NB4 (cell line): Measurements from ENCODE around the gene TMEM242.

Experiments
- DNase-seq: peaks from one replicate; pipeline ENCODE4 v3.0.0; 2010; ENCODE audit warnings: low read depth
- H3K4me3 ChIP-seq: one replicate; pipeline ENCODE4 v1.5.1; 2011; ENCODE audit warnings: mild to moderate bottlenecking, low read depth, low read length, moderate library complexity
- MYC ChIP-seq: IDR thresholded peaks from 2 replicates; pipeline ENCODE4 v1.6.1; 2011; ENCODE audit warnings: low read depth, low read length
- POLR2A ChIP-seq: IDR thresholded peaks from 2 replicates; pipeline ENCODE4 v1.6.1; 2011; ENCODE audit warnings: mild to moderate bottlenecking; ENCODE audit not compliant: insufficient read length; ENCODE audit errors: extremely low read depth
- TF ChIP-seq, protein P1 (sequence below): IDR thresholded peaks from 2 replicates; pipeline ENCODE4 v1.6.1; 2011; ENCODE audit warnings: low read depth, low read length
- TF ChIP-seq, protein P2 (sequence below): IDR thresholded peaks from one replicate; pipeline ENCODE4 v1.5.1; 2012; ENCODE audit warnings: low read depth, low read length

TMEM242 gene

DNA sequence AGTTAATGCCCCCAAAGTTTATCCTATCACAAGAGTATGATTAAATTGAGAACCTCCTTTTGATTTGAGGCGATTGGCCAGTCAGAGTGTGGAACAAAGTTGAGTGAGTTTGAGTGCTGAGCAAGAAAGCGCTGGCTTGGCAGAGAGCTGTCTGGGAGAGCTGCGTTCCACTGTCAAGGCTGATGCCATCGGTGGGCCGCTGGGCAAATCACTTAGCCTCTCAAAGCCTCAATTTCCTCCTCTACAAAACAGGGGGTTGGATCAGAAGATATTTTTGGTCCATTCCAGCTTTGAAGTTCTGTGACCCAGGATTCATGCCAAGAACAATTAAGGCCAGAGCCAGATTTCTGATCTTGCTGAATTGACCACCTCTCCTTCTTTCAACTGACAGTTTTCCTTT is 60.2 kb downstream of the TMEM242 start:
- DNase-seq: no peak
- TF ChIP-seq POLR2A (no peak), MYC (no peak)

DNA sequence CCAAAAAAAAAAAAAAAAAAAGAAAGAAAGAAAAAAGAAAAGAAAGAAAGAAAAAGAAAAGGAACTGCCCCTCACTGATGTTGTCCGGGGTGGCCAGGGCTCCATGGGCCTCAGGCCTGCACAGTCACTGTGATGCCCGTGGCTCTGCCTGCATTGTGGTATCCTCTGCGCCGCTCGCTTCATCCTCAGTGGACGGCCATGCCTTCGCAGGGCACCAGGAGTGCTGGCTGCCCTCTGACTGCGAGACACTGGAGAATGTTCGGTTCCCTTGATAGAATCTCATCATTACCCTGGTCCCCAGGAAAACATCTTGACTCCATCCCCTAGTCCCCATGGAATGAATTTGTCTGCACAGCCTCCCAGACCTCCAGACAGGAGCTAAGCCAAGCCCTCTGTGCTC is 61.7 kb downstream of the TMEM242 start:
- no peak for DNase-seq
- TF ChIP-seq POLR2A (no peak), MYC (no peak)
- TF ChIP-seq, protein P1, sequence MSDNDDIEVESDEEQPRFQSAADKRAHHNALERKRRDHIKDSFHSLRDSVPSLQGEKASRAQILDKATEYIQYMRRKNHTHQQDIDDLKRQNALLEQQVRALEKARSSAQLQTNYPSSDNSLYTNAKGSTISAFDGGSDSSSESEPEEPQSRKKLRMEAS: no peak
- TF ChIP-seq, protein P2, sequence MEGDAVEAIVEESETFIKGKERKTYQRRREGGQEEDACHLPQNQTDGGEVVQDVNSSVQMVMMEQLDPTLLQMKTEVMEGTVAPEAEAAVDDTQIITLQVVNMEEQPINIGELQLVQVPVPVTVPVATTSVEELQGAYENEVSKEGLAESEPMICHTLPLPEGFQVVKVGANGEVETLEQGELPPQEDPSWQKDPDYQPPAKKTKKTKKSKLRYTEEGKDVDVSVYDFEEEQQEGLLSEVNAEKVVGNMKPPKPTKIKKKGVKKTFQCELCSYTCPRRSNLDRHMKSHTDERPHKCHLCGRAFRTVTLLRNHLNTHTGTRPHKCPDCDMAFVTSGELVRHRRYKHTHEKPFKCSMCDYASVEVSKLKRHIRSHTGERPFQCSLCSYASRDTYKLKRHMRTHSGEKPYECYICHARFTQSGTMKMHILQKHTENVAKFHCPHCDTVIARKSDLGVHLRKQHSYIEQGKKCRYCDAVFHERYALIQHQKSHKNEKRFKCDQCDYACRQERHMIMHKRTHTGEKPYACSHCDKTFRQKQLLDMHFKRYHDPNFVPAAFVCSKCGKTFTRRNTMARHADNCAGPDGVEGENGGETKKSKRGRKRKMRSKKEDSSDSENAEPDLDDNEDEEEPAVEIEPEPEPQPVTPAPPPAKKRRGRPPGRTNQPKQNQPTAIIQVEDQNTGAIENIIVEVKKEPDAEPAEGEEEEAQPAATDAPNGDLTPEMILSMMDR: no peak
- no peak overlapping the region for H3K4me3 ChIP-seq

More for the DNA sequence above, 60.2 kb downstream of the TMEM242 start:
- H3K4me3 ChIP-seq: no peak overlapping the region

DNA sequence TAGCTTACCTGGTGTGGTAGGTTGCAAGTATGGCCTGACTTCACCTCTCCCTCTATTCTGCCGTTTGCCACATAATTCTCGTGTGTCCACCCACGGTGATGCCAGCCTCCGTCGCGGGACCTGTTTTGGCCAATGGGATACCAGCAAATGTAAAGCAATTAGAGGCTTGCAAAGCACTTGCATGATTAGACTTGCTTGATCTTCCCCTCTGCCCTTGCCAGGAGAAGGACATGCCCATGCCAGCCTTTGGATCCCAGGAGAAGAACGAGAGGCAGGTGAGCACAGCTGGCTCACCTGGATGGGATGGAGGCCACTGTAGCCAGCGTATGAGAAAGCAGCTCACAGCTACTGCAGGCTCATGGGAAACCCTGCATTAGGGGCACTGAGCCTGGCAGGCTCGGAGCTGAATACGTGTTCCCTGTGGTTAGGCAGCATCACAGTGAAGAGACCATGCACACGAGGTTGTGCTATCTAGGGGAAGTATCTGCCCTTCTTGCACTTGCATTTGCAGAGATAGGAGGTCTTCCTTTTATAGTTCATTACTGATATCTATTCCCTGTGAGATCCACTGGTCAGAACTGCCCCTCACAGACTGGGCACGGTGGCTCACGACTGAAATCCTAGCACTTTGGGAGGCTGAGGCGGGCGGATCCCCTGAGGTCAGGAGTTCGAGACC is 62.4 kb downstream of the TMEM242 start:
- TF ChIP-seq MYC: no peak
- TF ChIP-seq, protein P2: no peak
- TF ChIP-seq, protein P1: no peak
- no peak for TF ChIP-seq POLR2A
- no peak overlapping the region for H3K4me3 ChIP-seq
- no peak for DNase-seq

DNA sequence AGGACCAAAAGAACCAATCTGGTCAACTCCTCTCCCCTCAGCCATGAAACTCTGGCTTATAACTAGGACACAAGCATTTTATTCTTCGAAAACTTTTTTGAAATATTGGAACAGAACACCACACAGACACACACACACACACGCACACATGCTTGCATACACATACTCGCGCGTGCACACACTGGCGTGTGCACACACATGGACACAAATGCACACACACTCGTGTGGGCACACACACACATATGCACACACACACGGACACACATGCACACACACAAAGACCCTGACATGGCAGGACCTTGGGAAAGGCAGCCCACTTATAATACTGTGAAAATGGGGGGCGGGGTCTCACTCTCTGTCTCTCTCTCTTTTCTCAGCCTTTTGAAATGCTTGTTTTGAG is 63.9 kb downstream of the TMEM242 start:
- TF ChIP-seq, protein P2: no peak
- no peak for TF ChIP-seq POLR2A
- no peak for TF ChIP-seq MYC
- TF ChIP-seq, protein P1: no peak
- H3K4me3 ChIP-seq: no peak overlapping the region
- DNase-seq: no peak

DNA sequence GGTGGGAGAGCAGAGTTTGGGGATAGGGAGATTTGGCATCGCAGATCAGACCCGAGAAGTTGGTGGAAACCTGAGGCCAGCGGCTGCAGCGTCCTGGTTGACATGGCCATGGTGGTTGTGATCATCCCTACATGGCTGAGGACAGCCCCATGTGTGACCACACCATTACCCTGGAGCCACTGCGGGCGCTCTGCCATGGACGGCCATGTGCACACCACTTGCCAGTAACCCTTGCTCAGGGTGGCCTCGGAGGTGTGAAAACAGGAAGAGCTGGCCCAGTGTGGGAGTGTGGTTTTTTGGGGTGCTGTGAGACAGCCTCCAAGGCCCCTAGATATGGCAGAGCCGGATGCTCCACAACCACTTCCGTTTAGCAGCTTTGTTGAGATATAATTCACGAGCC is 64.4 kb downstream of the TMEM242 start:
- DNase-seq: no peak
- no peak overlapping the region for H3K4me3 ChIP-seq
- TF ChIP-seq POLR2A (no peak), MYC (no peak)
- TF ChIP-seq, protein P1: no peak
- TF ChIP-seq, protein P2: no peak

DNA sequence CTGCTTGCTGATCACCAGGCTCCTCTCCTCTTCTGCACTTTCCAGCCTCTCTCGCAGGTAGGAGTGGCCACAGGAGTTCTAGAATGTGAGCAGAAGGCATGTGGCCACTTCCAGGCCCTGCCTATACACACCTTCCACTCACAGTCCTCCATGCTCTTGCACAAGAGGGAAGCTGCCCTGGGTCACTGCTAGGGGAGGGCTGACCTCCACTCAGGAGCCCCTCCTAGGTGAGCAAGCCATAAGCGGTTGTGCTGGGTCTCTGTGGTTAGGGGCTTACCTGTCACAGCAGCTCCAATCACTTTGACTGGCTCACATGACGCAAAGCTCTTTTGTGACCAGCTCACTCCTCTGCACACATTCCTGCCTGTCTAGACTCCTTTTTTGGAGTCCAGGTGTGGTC is 68.2 kb downstream of the TMEM242 start:
- DNase-seq: no peak
- H3K4me3 ChIP-seq: no peak overlapping the region
- TF ChIP-seq MYC (no peak), POLR2A (no peak)
- TF ChIP-seq, protein P1: no peak
- TF ChIP-seq, protein P2: no peak
